Cardiac muscle cell (in vitro differentiated cells and primary cell): ENCODE measurements around the gene CLEC1B. TPM values are rescaled to one million over a fixed set of nuclear protein-coding genes. Genes with fewer than 3 reads are reported as not detected.

Experiments
- DNase-seq, 2 donors: peaks; one replicate each; pipeline versions ENCODE4 v3.0.0 to v3.0.0-alpha.2; 2010 to 2017; ENCODE audit warnings: low read depth in 1 of 2, low spot score in 1 of 2
- H3K27ac ChIP-seq: fragments of 200-600 bp; sonication (generic); 2 replicates; pipeline ENCODE4 v1.5.1; 2016
- H3K27me3 ChIP-seq: fragments of 200-600 bp; sonication (generic); 2 replicates; pipeline ENCODE4 v1.6.0; 2016; ENCODE audit warnings: control low read depth
- H3K36me3 ChIP-seq: fragments of 200-600 bp; sonication (generic); 2 replicates; pipeline ENCODE4 v1.5.1; 2016; ENCODE audit warnings: control low read depth
- H3K4me1 ChIP-seq: fragments of 200-600 bp; sonication (generic); 2 replicates; pipeline ENCODE4 v1.8.1; 2017; ENCODE audit warnings: low read depth, mild to moderate bottlenecking, mixed run types
- H3K4me3 ChIP-seq: fragments of 200-600 bp; sonication (generic); 2 replicates; pipeline ENCODE4 v1.5.1; 2016; ENCODE audit warnings: mild to moderate bottlenecking
- H3K9me3 ChIP-seq: fragments of 200-600 bp; sonication (generic); 2 replicates; pipeline ENCODE4 v1.5.1; 2017; ENCODE audit warnings: low read depth, mild to moderate bottlenecking, control low read depth
- CTCF ChIP-seq: IDR thresholded peaks from 2 replicates; pipeline ENCODE4 v1.5.1; 2012; ENCODE audit warnings: low read depth, mild to moderate bottlenecking, low read length
- polyA plus RNA-seq: library from polyadenylated mRNA; unstranded; fragments of >200 nt; fragmentation: Nextera tagmentation; extraction: Ambion mirVana; gene quantifications from 2 replicates; pipeline ENCODE4 v1.2.1, GENCODE V29; 2016
- total RNA-seq: library from RNA; depleted of rRNA; stranded (reverse); fragments of >200 nt; gene quantifications from 2 replicates; pipeline ENCODE4 v1.2.3, GENCODE V29; 2016

CLEC1B gene
- total and polyA plus RNA-seq, 2 experiments from 2014 or later, result 0.95 TPM; not detected in 1

GRCh38 chr12:10021342-10021741 is 22.4 kb upstream of the CLEC1B start:
- H3K4me1 ChIP-seq, result no peaks in the 10 kb centered on the region
- no peak for DNase-seq
- TF ChIP-seq CTCF, result no peak
- no peaks in the 10 kb centered on the region for H3K36me3 ChIP-seq
- no peak overlapping the region for H3K27ac ChIP-seq
- no peak overlapping the region for H3K4me3 ChIP-seq
- no peaks in the 10 kb centered on the region for H3K9me3 ChIP-seq
- H3K27me3 ChIP-seq, result no peaks in the 10 kb centered on the region

GRCh38 chr12:10018386-10018785 is 19.5 kb upstream of the CLEC1B start:
- no peak for TF ChIP-seq CTCF
- Histone ChIP-seq H3K27ac (no peak overlapping the region), H3K4me1 (no peaks in the 10 kb centered on the region), H3K4me3 (no peak overlapping the region), H3K9me3 (no peaks in the 10 kb centered on the region), H3K27me3 (no peaks in the 10 kb centered on the region), H3K36me3 (no peaks in the 10 kb centered on the region)
- DNase-seq, result no peak

- Histone ChIP-seq H3K4me3 (no peak overlapping the region), H3K9me3 (no peaks in the 10 kb centered on the region), H3K27ac (no peak overlapping the region), H3K36me3 (no peaks in the 10 kb centered on the region), H3K27me3 (no peaks in the 10 kb centered on the region), H3K4me1 (no peaks in the 10 kb centered on the region)
- DNase-seq, result peak in 1 of 2 donors; percentile 13
- TF ChIP-seq CTCF, result no peak
These were observed 18.0 kb upstream of the CLEC1B start for GRCh38 chr12:10016881-10017280.

- Histone ChIP-seq H3K36me3 (no peaks in the 10 kb centered on the region), H3K4me3 (no peak overlapping the region), H3K27ac (no peak overlapping the region), H3K4me1 (no peaks in the 10 kb centered on the region), H3K9me3 (no peaks in the 10 kb centered on the region), H3K27me3 (no peaks in the 10 kb centered on the region)
- TF ChIP-seq CTCF, result no peak
- no peak for DNase-seq
These were observed 16.5 kb upstream of the CLEC1B start for GRCh38 chr12:10015450-10015849.

DNA sequence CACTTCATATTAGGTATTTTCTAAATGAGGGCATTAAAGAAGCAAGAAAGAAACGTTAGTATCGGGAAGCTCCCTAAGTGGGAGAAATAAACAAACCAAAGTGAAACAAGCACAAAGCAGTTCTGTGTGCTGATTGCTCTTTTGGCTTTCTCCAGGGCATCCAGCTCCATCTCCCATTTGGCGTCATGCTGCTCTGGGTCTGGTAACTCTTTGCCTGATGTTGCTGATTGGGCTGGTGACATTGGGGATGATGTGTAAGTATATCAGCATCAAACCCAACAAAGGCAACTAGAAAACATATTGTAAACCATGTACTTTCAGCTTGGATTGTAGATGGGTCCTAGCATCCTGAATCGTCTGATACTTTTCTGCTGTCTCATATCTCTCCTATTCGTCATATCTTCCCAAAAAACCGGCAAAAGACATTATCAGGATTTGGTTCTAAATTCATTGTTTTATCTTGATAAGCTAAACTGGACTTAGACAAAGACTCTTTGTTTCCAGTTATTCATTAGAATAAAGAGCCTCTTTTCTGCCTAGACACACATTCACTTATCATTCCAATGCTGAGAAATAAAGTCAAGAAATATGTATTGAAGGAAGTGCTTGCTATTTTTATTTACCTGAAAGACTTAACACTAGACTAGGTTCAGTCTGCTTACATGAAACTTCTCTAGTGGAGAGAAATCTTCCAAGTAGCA is 13.9 kb upstream of the CLEC1B start:
- Histone ChIP-seq H3K9me3 (no peaks in the 10 kb centered on the region), H3K4me1 (no peaks in the 10 kb centered on the region), H3K27me3 (no peaks in the 10 kb centered on the region), H3K4me3 (no peak overlapping the region), H3K36me3 (no peaks in the 10 kb centered on the region), H3K27ac (no peak overlapping the region)
- DNase-seq, result no peak
- no peak for TF ChIP-seq CTCF
